Panc1 (cell line): ENCODE data around the gene TTC28. TPM values are rescaled to one million over a fixed set of nuclear protein-coding genes. Genes with fewer than 3 reads are reported as not detected.

Experiments used
- ATAC-seq: fragments of 200-7000 bp; cut with Tn5 transposase; 2 replicates; pipeline ENCODE4 v1.9.1; 2020; ENCODE audit warnings: mild to moderate bottlenecking, moderate library complexity
- BruUV-seq: library from RNA; stranded (reverse); fragments of 400-500 nt; replicated peaks from 2 replicates; lab custom pipeline; 2021; lab: Mats Ljungman, UMichigan
- CTCF ChIA-PET: fragments of 300-600 bp; sonication (Branson Sonifier 250); formaldehyde crosslinking; loops from one replicate; lab custom pipeline; 2022; ENCODE audit warnings: antibody characterized with exemption; lab: Charles Lee
- POLR2A ChIA-PET: fragments of 300-600 bp; sonication (Branson Sonifier 250); formaldehyde crosslinking; loops from one replicate; lab custom pipeline; 2022; ENCODE audit warnings: antibody characterized with exemption; lab: Charles Lee
- DNase-seq: peaks from one replicate; pipeline ENCODE4 v3.0.0-alpha.2; 2010; ENCODE audit warnings: low read depth, low spot score
- H3K27ac ChIP-seq: 2 replicates; pipeline ENCODE4 v1.5.1; 2011; ENCODE audit warnings: mild to moderate bottlenecking, low read length, inconsistent platforms
- H3K27me3 ChIP-seq: fragments of 200-500 bp; sonication (Bioruptor generic); 2 replicates; pipeline ENCODE4 v1.6.0; 2014; ENCODE audit warnings: low read length, inconsistent platforms; ENCODE audit not compliant: control insufficient read depth, insufficient read depth
- H3K36me3 ChIP-seq: fragments of 200-500 bp; sonication (Bioruptor generic); 2 replicates; pipeline ENCODE4 v1.5.1; 2014; ENCODE audit warnings: inconsistent platforms, mild to moderate bottlenecking, low read length, moderate library complexity; ENCODE audit not compliant: control insufficient read depth, insufficient read depth
- H3K4me1 ChIP-seq: 2 replicates; pipeline ENCODE4 v1.5.1; 2011; ENCODE audit warnings: inconsistent platforms, mild to moderate bottlenecking, low read length, moderate library complexity; ENCODE audit not compliant: control insufficient read depth, insufficient read depth
- H3K4me3 ChIP-seq, 2 experiments: 2 replicates each; pipeline ENCODE4 v1.5.1; 2011 to 2012; ENCODE audit warnings: low read depth in 2 of 2, low read length in 2 of 2, mild to moderate bottlenecking in 2 of 2, inconsistent platforms in 1 of 2, moderate library complexity in 1 of 2
- H3K9me3 ChIP-seq: fragments of 200-500 bp; sonication (Bioruptor generic); 2 replicates; pipeline ENCODE4 v1.5.1; 2014; ENCODE audit warnings: low read depth, mild to moderate bottlenecking, inconsistent platforms, low read length, moderate library complexity; ENCODE audit not compliant: control insufficient read depth, insufficient read depth
- POLR2AphosphoS5 ChIP-seq: IDR thresholded peaks from 2 replicates; pipeline ENCODE4 v1.6.1; 2012; ENCODE audit warnings: mild to moderate bottlenecking, low read depth, low read length, moderate library complexity
- SIN3A ChIP-seq: IDR thresholded peaks from 2 replicates; pipeline ENCODE4 v1.6.1; 2012; ENCODE audit warnings: low read depth, mild to moderate bottlenecking, low read length, moderate library complexity, borderline replicate concordance; ENCODE audit not compliant: insufficient read depth
- TCF7L2 ChIP-seq: IDR thresholded peaks from 2 replicates; pipeline ENCODE4 v1.6.1; 2011; ENCODE audit warnings: mild to moderate bottlenecking, low read depth, low read length, inconsistent platforms
- in situ Hi-C: cut with HindIII; loops from 2 replicates; pipeline ENCODE4 v1.10.0; 2016; ENCODE audit warnings: low sequenced_read_pairs, low pct_unique_long_range_greater_than_20kb
- intact Hi-C: fragments of 100-400 bp; cut with micrococcal nuclease; formaldehyde crosslinking; loops from one replicate; pipeline ENCODE4 v1.10.0; 2022; ENCODE audit not compliant: unreplicated experiment
- total RNA-seq: library from RNA; stranded (reverse); gene quantifications from one replicate; pipeline ENCODE4 v1.2.1, GENCODE V29; 2021; ENCODE audit not compliant: unreplicated experiment
- TF ChIP-seq, protein P1 (sequence below): fragments of 450-650 bp; IDR thresholded peaks from 2 replicates; pipeline ENCODE4 v1.5.1; 2017; ENCODE audit warnings: mild to moderate bottlenecking
- TF ChIP-seq, protein P2 (sequence below), 2 experiments: IDR thresholded peaks; 2 replicates each; pipeline ENCODE4 v1.6.1; 2011 to 2012; ENCODE audit warnings: low read depth in 2 of 2, control low read depth in 1 of 2, low read length in 1 of 2, mild to moderate bottlenecking in 1 of 2, moderate library complexity in 1 of 2; ENCODE audit not compliant: insufficient read depth in 1 of 2

Gene TTC28
- total RNA-seq, 1 experiment from 2014 or later, result 24.8 TPM

DNA sequence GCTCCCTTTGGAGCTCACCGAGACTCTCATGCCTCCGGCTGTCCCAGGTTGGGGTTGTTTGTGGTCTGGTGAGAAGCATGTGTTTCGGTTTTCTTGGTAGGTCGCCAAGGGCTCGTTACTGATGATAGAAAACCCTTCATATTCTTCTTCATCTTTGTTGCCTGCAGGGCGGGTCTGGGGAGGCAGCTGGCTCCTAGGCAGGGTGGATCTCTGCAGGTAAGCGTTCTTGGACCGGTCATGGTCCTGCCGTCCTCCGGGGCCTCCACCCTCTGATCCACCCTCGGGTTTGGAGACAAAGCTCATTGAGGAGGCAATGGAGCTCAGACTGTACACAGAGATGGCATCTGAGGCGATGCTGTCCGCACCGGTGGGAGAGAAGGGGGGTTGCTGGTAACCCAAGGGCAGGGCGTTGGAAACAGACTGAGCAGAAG lies 696.3 kb downstream of the TTC28 start:
- Histone ChIP-seq H3K4me1 (no peaks in the 10 kb centered on the region), H3K27ac (no peak overlapping the region), H3K27me3 (no peaks in the 10 kb centered on the region), H3K36me3 (no peaks in the 10 kb centered on the region; the same call in 1 of the 2 replicates), H3K9me3 (no peaks in the 10 kb centered on the region), H3K4me3 (no peak overlapping the region)
- in situ Hi-C loops, result no loop called here
- TF ChIP-seq SIN3A (no peak), POLR2AphosphoS5 (no peak), TCF7L2 (no peak)
- TF ChIP-seq, protein P1, sequence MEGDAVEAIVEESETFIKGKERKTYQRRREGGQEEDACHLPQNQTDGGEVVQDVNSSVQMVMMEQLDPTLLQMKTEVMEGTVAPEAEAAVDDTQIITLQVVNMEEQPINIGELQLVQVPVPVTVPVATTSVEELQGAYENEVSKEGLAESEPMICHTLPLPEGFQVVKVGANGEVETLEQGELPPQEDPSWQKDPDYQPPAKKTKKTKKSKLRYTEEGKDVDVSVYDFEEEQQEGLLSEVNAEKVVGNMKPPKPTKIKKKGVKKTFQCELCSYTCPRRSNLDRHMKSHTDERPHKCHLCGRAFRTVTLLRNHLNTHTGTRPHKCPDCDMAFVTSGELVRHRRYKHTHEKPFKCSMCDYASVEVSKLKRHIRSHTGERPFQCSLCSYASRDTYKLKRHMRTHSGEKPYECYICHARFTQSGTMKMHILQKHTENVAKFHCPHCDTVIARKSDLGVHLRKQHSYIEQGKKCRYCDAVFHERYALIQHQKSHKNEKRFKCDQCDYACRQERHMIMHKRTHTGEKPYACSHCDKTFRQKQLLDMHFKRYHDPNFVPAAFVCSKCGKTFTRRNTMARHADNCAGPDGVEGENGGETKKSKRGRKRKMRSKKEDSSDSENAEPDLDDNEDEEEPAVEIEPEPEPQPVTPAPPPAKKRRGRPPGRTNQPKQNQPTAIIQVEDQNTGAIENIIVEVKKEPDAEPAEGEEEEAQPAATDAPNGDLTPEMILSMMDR, result no peak
- TF ChIP-seq, protein P2, sequence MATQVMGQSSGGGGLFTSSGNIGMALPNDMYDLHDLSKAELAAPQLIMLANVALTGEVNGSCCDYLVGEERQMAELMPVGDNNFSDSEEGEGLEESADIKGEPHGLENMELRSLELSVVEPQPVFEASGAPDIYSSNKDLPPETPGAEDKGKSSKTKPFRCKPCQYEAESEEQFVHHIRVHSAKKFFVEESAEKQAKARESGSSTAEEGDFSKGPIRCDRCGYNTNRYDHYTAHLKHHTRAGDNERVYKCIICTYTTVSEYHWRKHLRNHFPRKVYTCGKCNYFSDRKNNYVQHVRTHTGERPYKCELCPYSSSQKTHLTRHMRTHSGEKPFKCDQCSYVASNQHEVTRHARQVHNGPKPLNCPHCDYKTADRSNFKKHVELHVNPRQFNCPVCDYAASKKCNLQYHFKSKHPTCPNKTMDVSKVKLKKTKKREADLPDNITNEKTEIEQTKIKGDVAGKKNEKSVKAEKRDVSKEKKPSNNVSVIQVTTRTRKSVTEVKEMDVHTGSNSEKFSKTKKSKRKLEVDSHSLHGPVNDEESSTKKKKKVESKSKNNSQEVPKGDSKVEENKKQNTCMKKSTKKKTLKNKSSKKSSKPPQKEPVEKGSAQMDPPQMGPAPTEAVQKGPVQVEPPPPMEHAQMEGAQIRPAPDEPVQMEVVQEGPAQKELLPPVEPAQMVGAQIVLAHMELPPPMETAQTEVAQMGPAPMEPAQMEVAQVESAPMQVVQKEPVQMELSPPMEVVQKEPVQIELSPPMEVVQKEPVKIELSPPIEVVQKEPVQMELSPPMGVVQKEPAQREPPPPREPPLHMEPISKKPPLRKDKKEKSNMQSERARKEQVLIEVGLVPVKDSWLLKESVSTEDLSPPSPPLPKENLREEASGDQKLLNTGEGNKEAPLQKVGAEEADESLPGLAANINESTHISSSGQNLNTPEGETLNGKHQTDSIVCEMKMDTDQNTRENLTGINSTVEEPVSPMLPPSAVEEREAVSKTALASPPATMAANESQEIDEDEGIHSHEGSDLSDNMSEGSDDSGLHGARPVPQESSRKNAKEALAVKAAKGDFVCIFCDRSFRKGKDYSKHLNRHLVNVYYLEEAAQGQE (IDR thresholded peaks at IDR 0.05; ENCODE audit: insufficient read depth in 1 of 2, low read depth in 2 of 2, low read length in 1 of 2), result no peak
- BruUV-seq, result no TSS peak
- POLR2A ChIA-PET, result no interaction called here
- CTCF ChIA-PET, result no interaction called here
- DNase-seq (no peak), ATAC-seq (no peak)
- intact Hi-C loops, result no loop called here

DNA sequence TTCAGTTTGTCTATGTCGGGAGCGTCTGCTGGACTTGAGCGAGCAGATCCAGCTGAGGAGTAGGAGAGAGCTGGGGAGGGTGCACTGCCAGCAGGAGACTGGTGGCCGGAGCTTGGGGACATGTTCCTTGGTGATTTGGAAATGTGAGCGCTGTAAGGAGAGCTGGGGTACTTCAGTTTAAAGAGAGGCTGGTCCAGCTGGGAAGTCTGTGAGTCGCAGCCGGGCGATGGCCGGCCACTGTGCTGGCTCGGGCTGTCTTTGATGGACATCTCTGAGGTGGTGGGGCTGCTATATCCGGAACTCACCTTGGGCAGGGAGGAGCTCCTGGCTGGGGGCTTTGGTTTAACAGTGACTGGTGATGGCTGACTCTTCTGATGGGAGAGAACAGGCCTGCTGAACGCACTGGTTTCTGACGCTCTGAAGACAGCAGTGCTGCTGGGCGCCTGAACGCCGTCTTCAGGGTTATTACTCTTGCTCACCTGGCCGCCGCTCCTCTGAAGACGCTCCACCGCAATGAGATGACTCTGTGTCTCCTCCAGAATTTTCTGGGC lies 696.9 kb downstream of the TTC28 start:
- in situ Hi-C loops, result no loop called here
- no peak overlapping the region for H3K4me3 ChIP-seq
- TF ChIP-seq, protein P2 (IDR thresholded peaks at IDR 0.05; ENCODE audit: insufficient read depth in 1 of 2, low read depth in 2 of 2, low read length in 1 of 2), result no peak
- no peak for TF ChIP-seq TCF7L2
- TF ChIP-seq, protein P1, result no peak
- no peak for TF ChIP-seq POLR2AphosphoS5
- TF ChIP-seq SIN3A, result no peak
- H3K9me3 ChIP-seq, result no peaks in the 10 kb centered on the region
- intact Hi-C loops, result no loop called here
- H3K27ac ChIP-seq, result no peak overlapping the region
- DNase-seq, result no peak
- no TSS peak for BruUV-seq
- no peaks in the 10 kb centered on the region for H3K27me3 ChIP-seq
- H3K4me1 ChIP-seq, result no peaks in the 10 kb centered on the region
- no peak for ATAC-seq
- ChIA-PET POLR2A (no interaction called here), CTCF (no interaction called here)
- no peaks in the 10 kb centered on the region; the same call in 1 of the 2 replicates for H3K36me3 ChIP-seq
